CD4-positive, alpha-beta T cell (primary cell): ENCODE measurements around the gene DCUN1D3. TPM values are rescaled to one million over a fixed set of nuclear protein-coding genes. Genes with fewer than 3 reads are reported as not detected.

Experiments
- ATAC-seq: fragments of 200-7000 bp; cut with Tn5 transposase; one replicate; pipeline ENCODE4 v1.10.0; 2022; ENCODE audit warnings: mild to moderate bottlenecking; ENCODE audit not compliant: poor library complexity
- CTCF ChIA-PET: fragments of 350-600 bp; sonication (Branson Sonifier 250); formaldehyde crosslinking; loops from one replicate; lab custom pipeline; 2021; ENCODE audit warnings: antibody characterized with exemption, inconsistent platforms; lab: Charles Lee
- POLR2A ChIA-PET: fragments of 350-600 bp; sonication (Branson Sonifier 250); formaldehyde crosslinking; loops from one replicate; lab custom pipeline; 2021; ENCODE audit warnings: antibody characterized with exemption, inconsistent platforms; lab: Charles Lee
- DNase-seq, 14 experiments: peaks; one replicate each; pipeline ENCODE4 v3.0.0-alpha.2; 2013 to 2020; ENCODE audit warnings: mixed read lengths in 2 of 14
- H3K27ac ChIP-seq, 2 donors: one replicate each; pipeline versions ENCODE4 v1.5.1 to v1.7.0; 2013; ENCODE audit warnings: low read length in 2 of 2, low read depth in 1 of 2, mild to moderate bottlenecking in 1 of 2
- H3K27me3 ChIP-seq, 2 experiments: 1 replicate in 1 of 2; 2 replicates in 1 of 2; pipeline versions ENCODE4 v1.6.1 to v1.7.0; 2013; ENCODE audit warnings: low read length in 2 of 2, control low read depth in 1 of 2, mild to moderate bottlenecking in 1 of 2, moderate library complexity in 1 of 2; ENCODE audit not compliant: insufficient read depth in 2 of 2, control insufficient read depth in 1 of 2
- H3K36me3 ChIP-seq: one replicate; pipeline ENCODE4 v1.6.1; 2013; ENCODE audit warnings: low read length, control low read depth; ENCODE audit not compliant: insufficient read depth
- H3K4me1 ChIP-seq: one replicate; pipeline ENCODE4 v1.6.1; 2013; ENCODE audit warnings: low read length, control low read depth; ENCODE audit not compliant: insufficient read depth
- H3K4me3 ChIP-seq: one replicate; pipeline ENCODE4 v1.5.1; 2013; ENCODE audit warnings: mild to moderate bottlenecking, low read length, moderate library complexity
- H3K9me3 ChIP-seq, 2 experiments: 1 replicate in 1 of 2; 2 replicates in 1 of 2; pipeline versions ENCODE4 v1.6.1 to v1.7.0; 2013; ENCODE audit warnings: low read length in 2 of 2, mild to moderate bottlenecking in 2 of 2, control low read depth in 1 of 2, moderate library complexity in 1 of 2; ENCODE audit not compliant: control insufficient read depth in 1 of 2, insufficient read depth in 1 of 2
- H3K27ac Mint-ChIP-seq: one replicate; pipeline ENCODE4 v1.8.0; 2020; ENCODE audit warnings: mixed read lengths
- H3K27me3 Mint-ChIP-seq: one replicate; pipeline ENCODE4 v1.8.0; 2021; ENCODE audit warnings: mixed read lengths
- H3K36me3 Mint-ChIP-seq: one replicate; pipeline ENCODE4 v1.8.0; 2021; ENCODE audit warnings: low read depth, mixed read lengths
- H3K4me1 Mint-ChIP-seq: one replicate; pipeline ENCODE4 v1.8.0; 2021; ENCODE audit warnings: low read depth, mixed read lengths
- H3K4me3 Mint-ChIP-seq: one replicate; pipeline ENCODE4 v1.8.0; 2020; ENCODE audit warnings: mild to moderate bottlenecking, mixed read lengths
- H3K9me3 Mint-ChIP-seq: one replicate; pipeline ENCODE4 v1.8.0; 2020; ENCODE audit warnings: mixed read lengths
- CTCF ChIP-seq: fragments of 200-600 bp; IDR thresholded peaks from one replicate; pipeline ENCODE4 v1.8.0; 2022; ENCODE audit warnings: antibody characterized with exemption, mild to moderate bottlenecking
- intact Hi-C, 2 experiments: fragments of 100-400 bp; cut with DNase I in 1 of 2; cut with micrococcal nuclease in 1 of 2; formaldehyde crosslinking; loops; one replicate each; pipeline versions ENCODE4 v1.15.1 to v1.9.0; 2023 to 2025; cut with DNase I, micrococcal nuclease
- total RNA-seq, 174 experiments: library from RNA in 2 of 174; stranded (reverse) in 2 of 174; gene quantifications; one replicate each; pipeline ENCODE4 v1.2.3 and lab custom pipeline; 2021 to 2026

Gene DCUN1D3
- total RNA-seq, 2 experiments from 2014 or later, result 1.9 TPM

GRCh38 chr16:20910781-20911321, 10.7 kb upstream of the DCUN1D3 start:
- H3K4me1 ChIP-seq, result no peaks in the 10 kb centered on the region
- Mint-ChIP-seq H3K4me1 (peaks cover 13% of the 10 kb centered on the region), H3K27ac (no peak overlapping the region), H3K4me3 (no peak overlapping the region), H3K36me3 (peaks cover 4% of the 10 kb centered on the region), H3K27me3 (no peaks in the 10 kb centered on the region), H3K9me3 (no peaks in the 10 kb centered on the region)
- intact Hi-C loops, result no loop called here
- no peaks in the 10 kb centered on the region for H3K27me3 ChIP-seq
- DNase-seq (peak in 3 of 14 experiments; percentile 11 to 56 (median 41)), ATAC-seq (no peak)
- H3K4me3 ChIP-seq, result no peak overlapping the region
- no peak for TF ChIP-seq CTCF
- POLR2A ChIA-PET, result no interaction called here
- no peak overlapping the region for H3K27ac ChIP-seq
- no peaks in the 10 kb centered on the region for H3K36me3 ChIP-seq
- H3K9me3 ChIP-seq, result no peaks in the 10 kb centered on the region
- CTCF ChIA-PET, result no interaction called here

GRCh38 chr16:20906341-20907255, 6.4 kb upstream of the DCUN1D3 start:
- H3K4me1 Mint-ChIP-seq, result peaks cover 54% of the 10 kb centered on the region
- DNase-seq (no peak), ATAC-seq (no peak)
- peaks cover 6% of the 10 kb centered on the region for H3K36me3 Mint-ChIP-seq
- H3K27ac Mint-ChIP-seq, result no peak overlapping the region
- CTCF ChIA-PET, result no interaction called here
- H3K4me3 Mint-ChIP-seq, result no peak overlapping the region
- Histone ChIP-seq H3K27ac (no peak overlapping the region), H3K36me3 (no peaks in the 10 kb centered on the region), H3K9me3 (no peaks in the 10 kb centered on the region), H3K27me3 (no peaks in the 10 kb centered on the region), H3K4me1 (peaks cover 26% of the 10 kb centered on the region), H3K4me3 (no peak overlapping the region)
- intact Hi-C loops, result loop anchor here in 1 of 2 experiments (10.0 kb wide), 2 partner anchors 1382 to 1842 kb away; partner anchors contain the start of genes CCP110, COQ7 and GDE1
- no peaks in the 10 kb centered on the region for H3K9me3 Mint-ChIP-seq
- POLR2A ChIA-PET, result interaction anchor here (1.2 kb wide), 1 partner anchor 25 kb away, joined by 3 read pairs; no protein-coding TSS in a partner anchor
- no peaks in the 10 kb centered on the region for H3K27me3 Mint-ChIP-seq
- TF ChIP-seq CTCF, result no peak

- H3K36me3 Mint-ChIP-seq, result peaks cover 8% of the 10 kb centered on the region
- intact Hi-C loops, result loop anchor here in 1 of 2 experiments (10.0 kb wide), 2 partner anchors 1381 to 1841 kb away; partner anchors contain the start of genes CCP110, COQ7 and GDE1
- H3K9me3 ChIP-seq, result no peaks in the 10 kb centered on the region
- no peak overlapping the region for H3K27ac ChIP-seq
- ChIA-PET POLR2A (interaction anchor here (0.7 kb wide), 1 partner anchor 31 kb away, joined by 3 read pairs; no protein-coding TSS in a partner anchor), CTCF (no interaction called here)
- no peaks in the 10 kb centered on the region for H3K27me3 ChIP-seq
- no peak for ATAC-seq
- no peaks in the 10 kb centered on the region for H3K27me3 Mint-ChIP-seq
- H3K4me3 Mint-ChIP-seq, result no peak overlapping the region
- no peaks in the 10 kb centered on the region for H3K9me3 Mint-ChIP-seq
- peaks cover 65% of the 10 kb centered on the region for H3K4me1 Mint-ChIP-seq
- peaks cover 34% of the 10 kb centered on the region for H3K4me1 ChIP-seq
- no peak overlapping the region for H3K4me3 ChIP-seq
- no peaks in the 10 kb centered on the region for H3K36me3 ChIP-seq
- TF ChIP-seq CTCF, result no peak
- H3K27ac Mint-ChIP-seq, result no peak overlapping the region
- DNase-seq, result no peak
Measured at GRCh38 chr16:20905576-20905975, 5.4 kb upstream of the DCUN1D3 start.
